ENCODE data around the gene VSTM2B.

The VSTM2B gene

DNA sequence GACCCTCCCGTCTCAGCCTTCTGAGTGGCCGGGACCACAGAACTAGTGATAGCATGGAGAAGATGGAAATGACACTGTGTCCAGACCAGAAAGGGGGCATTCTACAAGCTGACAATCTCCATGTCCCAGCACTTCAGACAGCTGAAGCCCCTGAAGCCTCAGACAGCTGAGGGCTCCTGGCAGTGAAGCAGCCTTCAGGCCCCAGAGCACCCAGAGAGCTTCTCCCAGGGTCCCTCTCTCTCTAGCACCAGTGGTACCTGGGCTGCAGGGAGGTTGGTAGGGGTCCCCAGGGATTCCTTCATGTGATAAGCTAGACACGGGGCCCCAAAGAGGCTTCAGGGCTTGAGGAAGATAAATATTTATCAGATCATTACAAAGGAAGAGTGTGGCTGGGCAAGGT, 72.7 kb downstream of the VSTM2B start:
- no peak for DNase-seq

DNA sequence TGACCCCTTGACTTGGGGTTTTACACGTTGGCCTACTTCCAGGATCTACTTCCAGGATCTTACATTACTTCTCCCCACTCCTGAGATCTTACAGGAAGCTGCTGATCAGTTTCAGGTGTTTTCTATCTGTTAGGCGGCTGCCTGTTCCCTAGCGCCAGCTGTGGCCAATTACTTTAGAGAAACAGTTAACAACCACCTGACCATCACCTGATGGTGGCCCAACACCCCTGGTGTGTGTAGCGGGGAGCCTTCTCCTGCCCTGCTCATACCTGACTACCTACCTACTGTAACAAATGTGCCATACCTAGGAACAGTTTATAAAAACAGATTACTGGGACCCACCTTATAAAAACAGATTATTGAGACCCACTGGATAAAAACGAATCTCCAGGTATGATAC, 77.5 kb downstream of the VSTM2B start:
- DNase-seq: no peak

- peak; percentile 98 for DNase-seq
Observed at GRCh38 chr19:29605653-29606419, 80.0 kb downstream of the VSTM2B start, which contains the start of gene POP4. Gene POP4, plus strand, starts transcription at chr19:29606283. Its CDS starts 36 bp downstream, at chr19:29606319.

DNA sequence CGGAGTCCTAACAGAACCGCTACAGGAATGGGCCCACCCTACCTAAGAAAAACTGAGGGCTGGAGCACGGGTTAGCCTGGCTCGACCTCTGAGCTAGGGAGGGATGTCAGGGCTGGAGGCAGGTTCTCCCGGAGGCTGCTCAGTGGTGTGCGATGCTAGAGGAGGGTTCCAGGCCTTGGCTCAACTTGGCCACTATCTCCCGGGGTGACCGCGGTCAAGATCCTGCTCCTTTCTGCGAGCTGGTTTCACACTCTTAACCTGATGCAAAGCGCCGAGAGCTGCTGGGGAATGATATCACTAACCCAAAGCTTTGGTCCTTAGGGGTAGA, 80.6 kb downstream of the VSTM2B start:
- no peak for DNase-seq

- peak; percentile 19 for DNase-seq
Observed at GRCh38 chr19:29609636-29610035, 83.8 kb downstream of the VSTM2B start.

GRCh38 chr19:29610213-29610573, 84.4 kb downstream of the VSTM2B start:
- DNase-seq: no peak

GRCh38 chr19:29610574-29611271, 84.9 kb downstream of the VSTM2B start:
- DNase-seq: peak; percentile 83

GRCh38 chr19:29612121-29612520, 86.3 kb downstream of the VSTM2B start:
- no peak for DNase-seq

DNA sequence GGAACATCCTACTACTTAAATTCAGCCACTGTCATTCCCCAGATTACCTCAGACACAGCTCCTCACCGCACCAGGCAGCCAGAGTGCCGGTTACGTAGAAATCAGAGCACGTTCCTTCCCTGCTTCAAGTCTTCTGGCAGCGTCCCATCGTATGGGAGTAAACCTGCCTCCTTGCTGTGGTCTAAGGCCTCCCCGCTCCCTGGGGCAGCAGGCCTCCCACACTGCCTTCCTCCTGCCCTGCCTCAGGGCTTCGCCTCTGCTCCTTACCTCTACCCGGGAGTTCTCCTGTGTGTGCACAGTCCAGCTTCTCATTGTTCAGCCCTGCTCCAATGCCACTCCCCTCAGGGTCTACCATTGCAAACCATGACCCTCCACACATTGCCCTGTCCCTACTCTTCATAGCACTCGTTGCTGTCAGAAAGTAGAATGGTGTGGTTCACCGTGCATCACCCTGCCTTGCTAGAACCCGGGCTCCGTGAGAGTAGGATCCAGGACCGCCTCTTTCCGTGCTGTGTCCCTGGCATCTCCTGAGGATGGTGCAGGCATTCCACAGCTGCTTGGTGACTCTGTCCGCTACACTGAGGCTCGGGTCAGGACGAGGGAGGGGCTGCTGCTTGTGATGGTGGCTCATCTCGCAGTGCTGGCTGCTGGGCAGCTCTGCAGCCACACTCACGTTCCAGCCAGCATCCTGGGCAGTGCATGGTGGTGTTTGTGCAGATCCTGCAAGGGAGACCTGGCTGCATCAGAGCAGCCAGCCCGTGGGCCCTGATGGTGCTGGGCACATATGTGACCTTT, 87.2 kb downstream of the VSTM2B start:
- no peak for DNase-seq

GRCh38 chr19:29614046-29614445, 88.3 kb downstream of the VSTM2B start:
- DNase-seq: no peak

Measured in right forelimb (tissue), 1 donor.